WTC11 (cell line): Measurements from ENCODE around the gene ZNF248. TPM values are rescaled to one million over a fixed set of nuclear protein-coding genes. Genes with fewer than 3 reads are reported as not detected.
"Not testable (repeated sequence)": the region's sequence is repeated elsewhere in the genome, so short reads cannot be mapped to it uniquely, and the experiment has no call there.

Source experiments
- ATAC-seq: fragments of 200-7000 bp; cut with Tn5 transposase; 2 replicates; pipeline ENCODE4 v1.10.0; 2021; ENCODE audit warnings: mild to moderate bottlenecking, moderate library complexity
- CTCF ChIA-PET: fragments of 300-600 bp; sonication (Branson Sonifier 250); formaldehyde crosslinking; loops from one replicate; lab custom pipeline; 2021; ENCODE audit warnings: antibody characterized with exemption; lab: Charles Lee
- POLR2A ChIA-PET: fragments of 350-600 bp; sonication (Branson Sonifier 250); formaldehyde crosslinking; loops from one replicate; lab custom pipeline; 2021; ENCODE audit warnings: antibody characterized with exemption; lab: Charles Lee
- DNase-seq: peaks from one replicate; pipeline ENCODE4 v3.0.0; 2021; ENCODE audit warnings: low spot score
- H3K27ac Mint-ChIP-seq: 2 replicates; pipeline ENCODE4 v1.8.0; 2021; ENCODE audit warnings: mixed read lengths
- H3K27me3 Mint-ChIP-seq: 2 replicates; pipeline ENCODE4 v1.8.0; 2021; ENCODE audit warnings: low read depth, mild to moderate bottlenecking, moderate library complexity, mixed read lengths
- H3K36me3 Mint-ChIP-seq: 2 replicates; pipeline ENCODE4 v1.8.0; 2021; ENCODE audit warnings: mixed read lengths
- H3K4me1 Mint-ChIP-seq: 2 replicates; pipeline ENCODE4 v1.8.0; 2022; ENCODE audit warnings: mixed read lengths
- H3K4me3 Mint-ChIP-seq: 2 replicates; pipeline ENCODE4 v1.8.0; 2021; ENCODE audit warnings: mild to moderate bottlenecking, moderate library complexity, mixed read lengths
- H3K9me3 Mint-ChIP-seq: 2 replicates; pipeline ENCODE4 v1.8.0; 2021; ENCODE audit warnings: mixed read lengths
- ELF4 ChIP-seq: sonication (generic); formaldehyde crosslinking; IDR thresholded peaks from 2 replicates; pipeline ENCODE4 v1.8.1; 2022; ENCODE audit warnings: low read depth, mild to moderate bottlenecking, moderate library complexity, missing genetic modification reagents
- GABPB1 ChIP-seq: sonication (generic); formaldehyde crosslinking; IDR thresholded peaks from 2 replicates; pipeline ENCODE4 v1.8.1; 2023; ENCODE audit warnings: mild to moderate bottlenecking, missing genetic modification reagents
- GTF2I ChIP-seq: fragments of 250-450 bp; sonication (Bioruptor Pico); conservative IDR thresholded peaks from 2 replicates; pipeline ENCODE4 v1.4.0; 2021; ENCODE audit warnings: mild to moderate bottlenecking
- JAZF1 ChIP-seq: fragments of 250-450 bp; sonication (Bioruptor Pico); IDR thresholded peaks from 2 replicates; pipeline ENCODE4 v1.9.0; 2021; ENCODE audit warnings: moderate library complexity, mild to moderate bottlenecking, inconsistent platforms
- JUN ChIP-seq: sonication (generic); formaldehyde crosslinking; IDR thresholded peaks from 2 replicates; pipeline ENCODE4 v1.8.0; 2023; ENCODE audit warnings: mild to moderate bottlenecking, missing genetic modification reagents
- NFYB ChIP-seq: sonication (generic); formaldehyde crosslinking; conservative IDR thresholded peaks from 2 replicates; pipeline ENCODE4 v1.8.0; 2022; ENCODE audit warnings: low read depth, missing genetic modification reagents
- RELA ChIP-seq: sonication (generic); formaldehyde crosslinking; IDR thresholded peaks from 2 replicates; pipeline ENCODE4 v1.8.1; 2022; ENCODE audit warnings: missing genetic modification reagents, mild to moderate bottlenecking, borderline replicate concordance
- SP1 ChIP-seq: sonication (generic); formaldehyde crosslinking; conservative IDR thresholded peaks from 2 replicates; pipeline ENCODE4 v1.8.1; 2022; ENCODE audit warnings: missing genetic modification reagents
- TEAD4 ChIP-seq: sonication (generic); formaldehyde crosslinking; IDR thresholded peaks from 2 replicates; pipeline ENCODE4 v1.8.0; 2022; ENCODE audit warnings: mild to moderate bottlenecking, missing genetic modification reagents
- TP53 ChIP-seq: sonication (generic); formaldehyde crosslinking; IDR thresholded peaks from 2 replicates; pipeline ENCODE4 v1.8.1; 2023; ENCODE audit warnings: mild to moderate bottlenecking, missing genetic modification reagents
- ZBTB21 ChIP-seq: sonication (generic); formaldehyde crosslinking; IDR thresholded peaks from 2 replicates; pipeline ENCODE4 v1.8.1; 2023; ENCODE audit warnings: mild to moderate bottlenecking, missing genetic modification reagents, borderline replicate concordance
- ZNF121 ChIP-seq: sonication (generic); formaldehyde crosslinking; IDR thresholded peaks from 2 replicates; pipeline ENCODE4 v1.8.0; 2023; ENCODE audit warnings: missing genetic modification reagents
- ZNF138 ChIP-seq: sonication (generic); formaldehyde crosslinking; conservative IDR thresholded peaks from 2 replicates; pipeline ENCODE4 v1.8.1; 2022; ENCODE audit warnings: mild to moderate bottlenecking, moderate library complexity, missing genetic modification reagents
- ZNF396 ChIP-seq: fragments of 250-450 bp; sonication (Bioruptor Pico); IDR thresholded peaks from 2 replicates; pipeline ENCODE4 v1.8.0; 2021; ENCODE audit warnings: mild to moderate bottlenecking, moderate library complexity, borderline replicate concordance
- ZNF416 ChIP-seq: fragments of 250-450 bp; sonication (Bioruptor Pico); IDR thresholded peaks from 2 replicates; pipeline ENCODE4 v1.9.0; 2021; ENCODE audit warnings: mild to moderate bottlenecking, inconsistent platforms
- total RNA-seq: library from RNA; stranded (reverse); gene quantifications from 3 replicates; pipeline ENCODE4 v1.2.3, GENCODE V29; 2021
- TF ChIP-seq, protein P1 (sequence below): sonication (generic); formaldehyde crosslinking; IDR thresholded peaks from 2 replicates; pipeline ENCODE4 v1.8.0; 2022; ENCODE audit warnings: mild to moderate bottlenecking, missing genetic modification reagents
- TF ChIP-seq, protein P2 (sequence below): sonication (generic); formaldehyde crosslinking; IDR thresholded peaks from 2 replicates; pipeline ENCODE4 v1.8.1; 2022; ENCODE audit warnings: low read depth, missing genetic modification reagents, borderline replicate concordance
- TF ChIP-seq, protein P3 (sequence below): fragments of 250-450 bp; sonication (Bioruptor Pico); IDR thresholded peaks from 2 replicates; pipeline ENCODE4 v1.9.0; 2021; ENCODE audit warnings: moderate library complexity, mild to moderate bottlenecking, inconsistent platforms, borderline replicate concordance
- TF ChIP-seq, protein P4 (sequence below): fragments of 250-450 bp; sonication (Bioruptor Pico); IDR thresholded peaks from 2 replicates; pipeline ENCODE4 v1.9.0; 2021; ENCODE audit warnings: mild to moderate bottlenecking

Gene ZNF248
- total RNA-seq, 1 experiment from 2014 or later: 1.9 TPM

DNA sequence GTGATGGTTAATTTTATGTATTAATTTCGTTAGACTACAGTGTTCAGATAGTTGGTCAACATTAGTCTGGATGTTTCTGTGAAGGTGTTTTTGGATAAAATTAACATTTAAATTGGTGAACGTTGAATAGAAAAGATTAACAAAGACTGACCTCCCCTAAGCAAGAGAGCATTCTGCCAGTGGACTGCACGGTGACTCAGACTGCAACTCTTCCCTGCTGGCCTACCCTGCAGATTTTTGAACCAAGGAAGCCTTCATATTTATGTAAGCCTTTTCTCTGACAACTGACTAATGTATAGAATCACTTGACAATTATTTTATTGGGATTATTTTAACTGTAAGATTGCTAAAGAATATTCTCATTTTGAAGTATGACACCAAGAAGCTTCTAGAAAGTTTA is 7.9 kb upstream of the ZNF248 start:
- H3K36me3 Mint-ChIP-seq: peaks cover 59% of the 10 kb centered on the region
- H3K27ac Mint-ChIP-seq: no peak overlapping the region
- POLR2A ChIA-PET: no interaction called here
- TF ChIP-seq ZNF138 (no peak), SP1 (CRISPR knock-in tag) (no peak), ZBTB21 (CRISPR knock-in tag) (no peak), ELF4 (CRISPR knock-in tag) (no peak), ZNF396 (no peak), GABPB1 (no peak), JAZF1 (CRISPR knock-in tag) (no peak), GTF2I (CRISPR knock-in tag) (no peak)
- TF ChIP-seq, protein P1, sequence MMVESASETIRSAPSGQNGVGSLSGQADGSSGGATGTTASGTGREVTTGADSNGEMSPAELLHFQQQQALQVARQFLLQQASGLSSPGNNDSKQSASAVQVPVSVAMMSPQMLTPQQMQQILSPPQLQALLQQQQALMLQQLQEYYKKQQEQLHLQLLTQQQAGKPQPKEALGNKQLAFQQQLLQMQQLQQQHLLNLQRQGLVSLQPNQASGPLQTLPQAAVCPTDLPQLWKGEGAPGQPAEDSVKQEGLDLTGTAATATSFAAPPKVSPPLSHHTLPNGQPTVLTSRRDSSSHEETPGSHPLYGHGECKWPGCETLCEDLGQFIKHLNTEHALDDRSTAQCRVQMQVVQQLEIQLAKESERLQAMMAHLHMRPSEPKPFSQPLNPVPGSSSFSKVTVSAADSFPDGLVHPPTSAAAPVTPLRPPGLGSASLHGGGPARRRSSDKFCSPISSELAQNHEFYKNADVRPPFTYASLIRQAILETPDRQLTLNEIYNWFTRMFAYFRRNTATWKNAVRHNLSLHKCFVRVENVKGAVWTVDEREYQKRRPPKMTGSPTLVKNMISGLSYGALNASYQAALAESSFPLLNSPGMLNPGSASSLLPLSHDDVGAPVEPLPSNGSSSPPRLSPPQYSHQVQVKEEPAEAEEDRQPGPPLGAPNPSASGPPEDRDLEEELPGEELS (CRISPR knock-in tag): no peak
- TF ChIP-seq, protein P2, sequence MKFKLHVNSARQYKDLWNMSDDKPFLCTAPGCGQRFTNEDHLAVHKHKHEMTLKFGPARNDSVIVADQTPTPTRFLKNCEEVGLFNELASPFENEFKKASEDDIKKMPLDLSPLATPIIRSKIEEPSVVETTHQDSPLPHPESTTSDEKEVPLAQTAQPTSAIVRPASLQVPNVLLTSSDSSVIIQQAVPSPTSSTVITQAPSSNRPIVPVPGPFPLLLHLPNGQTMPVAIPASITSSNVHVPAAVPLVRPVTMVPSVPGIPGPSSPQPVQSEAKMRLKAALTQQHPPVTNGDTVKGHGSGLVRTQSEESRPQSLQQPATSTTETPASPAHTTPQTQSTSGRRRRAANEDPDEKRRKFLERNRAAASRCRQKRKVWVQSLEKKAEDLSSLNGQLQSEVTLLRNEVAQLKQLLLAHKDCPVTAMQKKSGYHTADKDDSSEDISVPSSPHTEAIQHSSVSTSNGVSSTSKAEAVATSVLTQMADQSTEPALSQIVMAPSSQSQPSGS (CRISPR knock-in tag): no peak
- TF ChIP-seq, protein P3, sequence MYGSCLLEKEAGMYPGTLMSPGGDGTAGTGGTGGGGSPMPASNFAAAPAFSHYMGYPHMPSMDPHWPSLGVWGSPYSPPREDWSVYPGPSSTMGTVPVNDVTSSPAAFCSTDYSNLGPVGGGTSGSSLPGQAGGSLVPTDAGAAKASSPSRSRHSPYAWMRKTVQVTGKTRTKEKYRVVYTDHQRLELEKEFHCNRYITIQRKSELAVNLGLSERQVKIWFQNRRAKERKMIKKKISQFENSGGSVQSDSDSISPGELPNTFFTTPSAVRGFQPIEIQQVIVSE (CRISPR knock-in tag): no peak
- no peaks in the 10 kb centered on the region for H3K4me1 Mint-ChIP-seq
- ATAC-seq (no peak), DNase-seq (no peak)
- CTCF ChIA-PET: no interaction called here
- H3K4me3 Mint-ChIP-seq: no peak overlapping the region
- peaks cover 74% of the 10 kb centered on the region for H3K9me3 Mint-ChIP-seq
- H3K27me3 Mint-ChIP-seq: peaks cover under 1% of the 10 kb centered on the region

DNA sequence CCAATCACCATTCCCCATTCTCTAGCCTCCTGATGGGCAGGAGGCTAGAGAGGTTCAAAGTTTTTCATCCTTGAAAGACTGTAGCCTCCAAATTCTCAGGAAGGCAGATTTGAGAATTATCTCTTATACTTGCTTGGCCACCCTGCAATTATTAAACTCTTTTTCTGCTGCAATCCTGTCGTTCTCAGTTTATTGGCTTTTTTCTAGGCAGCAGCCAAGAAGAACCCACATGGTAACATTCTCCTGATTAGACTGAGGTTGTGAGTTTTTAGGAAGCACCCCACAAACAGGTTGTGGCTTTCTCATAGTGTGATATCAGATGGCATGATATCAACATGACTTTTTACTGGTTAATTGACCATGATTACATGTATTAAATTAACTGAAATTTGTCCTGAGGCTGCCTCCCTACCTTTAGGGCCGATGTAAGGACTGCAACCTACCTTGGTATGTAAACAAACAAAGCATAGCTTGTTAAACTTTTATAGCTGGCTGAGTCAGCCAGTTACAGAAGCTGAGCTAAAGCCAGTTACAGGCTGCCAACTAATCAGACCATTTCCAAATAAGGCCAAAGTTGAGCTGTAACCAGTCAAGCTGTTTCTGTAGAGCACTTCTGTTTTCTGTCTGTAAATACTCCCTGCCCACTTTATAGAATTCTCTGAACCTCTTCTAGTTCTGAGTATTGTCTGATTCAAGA is 3.2 kb upstream of the ZNF248 start:
- DNase-seq (no peak), ATAC-seq (no peak)
- ChIA-PET POLR2A (no interaction called here), CTCF (no interaction called here)
- Mint-ChIP-seq H3K9me3 (peaks cover 67% of the 10 kb centered on the region), H3K4me3 (no peak overlapping the region), H3K36me3 (peaks cover 65% of the 10 kb centered on the region), H3K27ac (no peak overlapping the region), H3K4me1 (no peaks in the 10 kb centered on the region), H3K27me3 (peaks cover 17% of the 10 kb centered on the region)
- TF ChIP-seq RELA (no peak), ZNF121 (CRISPR knock-in tag) (no peak), ZNF416 (CRISPR knock-in tag) (no peak), NFYB (no peak), TP53 (no peak), JUN (CRISPR knock-in tag) (no peak), TEAD4 (CRISPR knock-in tag) (no peak), ELF4 (CRISPR knock-in tag) (no peak)
- TF ChIP-seq, protein P4, sequence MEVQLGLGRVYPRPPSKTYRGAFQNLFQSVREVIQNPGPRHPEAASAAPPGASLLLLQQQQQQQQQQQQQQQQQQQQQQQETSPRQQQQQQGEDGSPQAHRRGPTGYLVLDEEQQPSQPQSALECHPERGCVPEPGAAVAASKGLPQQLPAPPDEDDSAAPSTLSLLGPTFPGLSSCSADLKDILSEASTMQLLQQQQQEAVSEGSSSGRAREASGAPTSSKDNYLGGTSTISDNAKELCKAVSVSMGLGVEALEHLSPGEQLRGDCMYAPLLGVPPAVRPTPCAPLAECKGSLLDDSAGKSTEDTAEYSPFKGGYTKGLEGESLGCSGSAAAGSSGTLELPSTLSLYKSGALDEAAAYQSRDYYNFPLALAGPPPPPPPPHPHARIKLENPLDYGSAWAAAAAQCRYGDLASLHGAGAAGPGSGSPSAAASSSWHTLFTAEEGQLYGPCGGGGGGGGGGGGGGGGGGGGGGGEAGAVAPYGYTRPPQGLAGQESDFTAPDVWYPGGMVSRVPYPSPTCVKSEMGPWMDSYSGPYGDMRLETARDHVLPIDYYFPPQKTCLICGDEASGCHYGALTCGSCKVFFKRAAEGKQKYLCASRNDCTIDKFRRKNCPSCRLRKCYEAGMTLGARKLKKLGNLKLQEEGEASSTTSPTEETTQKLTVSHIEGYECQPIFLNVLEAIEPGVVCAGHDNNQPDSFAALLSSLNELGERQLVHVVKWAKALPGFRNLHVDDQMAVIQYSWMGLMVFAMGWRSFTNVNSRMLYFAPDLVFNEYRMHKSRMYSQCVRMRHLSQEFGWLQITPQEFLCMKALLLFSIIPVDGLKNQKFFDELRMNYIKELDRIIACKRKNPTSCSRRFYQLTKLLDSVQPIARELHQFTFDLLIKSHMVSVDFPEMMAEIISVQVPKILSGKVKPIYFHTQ: no peak

DNA sequence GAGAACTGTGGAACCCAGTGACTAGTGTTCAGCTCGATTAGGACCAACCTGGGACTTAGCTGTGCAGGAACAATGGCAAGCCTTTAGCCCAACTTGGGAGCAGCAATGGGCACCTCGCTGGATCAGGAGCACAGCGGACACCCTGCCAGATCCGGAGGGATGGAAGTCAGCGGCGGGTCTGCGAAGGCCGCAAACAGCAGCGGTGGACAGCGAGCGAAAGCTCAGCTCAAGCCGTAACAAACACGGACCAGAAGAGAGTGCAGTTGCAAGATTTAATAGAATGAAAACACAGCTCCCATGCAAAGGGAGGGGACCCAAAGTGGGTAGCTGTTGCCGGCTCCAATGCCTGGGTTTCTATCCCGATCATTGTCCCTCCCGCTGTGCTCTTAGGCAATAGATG is 1.9 kb upstream of the ZNF248 start:
- DNase-seq, ATAC-seq, H3K27ac Mint-ChIP-seq, H3K4me3 Mint-ChIP-seq, H3K4me1 Mint-ChIP-seq, CTCF ChIA-PET, POLR2A ChIA-PET: not testable (repeated sequence)
- H3K27me3 Mint-ChIP-seq: peaks cover 17% of the 10 kb centered on the region
- peaks cover 74% of the 10 kb centered on the region for H3K9me3 Mint-ChIP-seq
- peaks cover 65% of the 10 kb centered on the region for H3K36me3 Mint-ChIP-seq
